Dermis lymphatic vessel endothelial cell (primary cell): Measurements from ENCODE around the gene GABRG2. TPM values are rescaled to one million over a fixed set of nuclear protein-coding genes. Genes with fewer than 3 reads are reported as not detected.

Experiments used
- total RNA-seq: library from RNA; depleted of rRNA; stranded (reverse); fragments of >200 nt; gene quantifications from 2 replicates; pipeline ENCODE4 v1.2.1, GENCODE V29; 2014

GABRG2 gene
- not detected in 2 replicates for total RNA-seq

DNA sequence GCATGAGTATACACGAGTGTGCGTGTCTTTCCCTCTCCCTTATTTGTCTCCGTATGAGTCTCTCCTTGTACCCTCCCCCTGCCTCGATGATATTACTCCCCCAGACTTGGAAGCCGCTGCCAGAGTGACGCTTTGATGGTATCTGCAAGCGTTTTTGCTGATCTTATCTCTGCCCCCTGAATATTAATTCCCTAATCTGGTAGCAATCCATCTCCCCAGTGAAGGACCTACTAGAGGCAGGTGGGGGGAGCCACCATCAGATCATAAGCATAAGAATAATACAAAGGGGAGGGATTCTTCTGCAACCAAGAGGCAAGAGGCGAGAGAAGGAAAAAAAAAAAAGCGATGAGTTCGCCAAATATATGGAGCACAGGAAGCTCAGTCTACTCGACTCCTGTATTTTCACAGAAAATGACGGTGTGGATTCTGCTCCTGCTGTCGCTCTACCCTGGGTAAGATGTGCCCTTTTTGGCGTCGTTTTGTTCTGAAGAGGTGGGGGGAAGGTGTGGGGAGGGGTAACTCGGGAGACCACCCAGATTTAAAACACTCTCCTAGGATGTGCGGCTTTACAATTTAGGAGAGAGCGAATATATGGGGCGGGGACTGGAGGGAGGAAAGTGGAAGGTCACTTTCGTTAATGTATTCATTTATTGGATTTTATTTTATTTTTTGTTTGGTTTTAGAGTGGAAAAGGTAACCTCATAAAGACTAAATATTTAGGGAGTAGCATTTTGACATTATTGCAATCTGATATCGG, at the start of gene GABRG2:
Gene GABRG2 (plus strand): TSS at position 119 of the 757 bp plus-strand sequence. CDS start 227 bp downstream, at position 346.

Other genes with a start within 250 kb of the GABRG2 start
- gene GABRA1, start 219.7 kb upstream of the GABRG2 start, total RNA-seq, result under 0.01 TPM in 1 of 2 replicates, not detected in the other